Uterus (tissue), 2 donors: ENCODE results near the gene URB1.

Experiments used
- POLR2A ChIP-seq, 2 donors: fragments of 450-650 bp; IDR thresholded peaks; one replicate each; pipeline ENCODE4 v1.6.1; 2016; ENCODE audit warnings: antibody characterized with exemption in 2 of 2, mild to moderate bottlenecking in 1 of 2, moderate library complexity in 1 of 2
- TF ChIP-seq, protein P1 (sequence below), 4 experiments: fragments of 200-600 bp in 2 of 4; fragments of 450-650 bp in 2 of 4; sonication (generic) in 2 of 4; IDR thresholded peaks; one replicate each; pipeline ENCODE4 v1.5.1; 2016 to 2019; ENCODE audit warnings: antibody characterized with exemption in 4 of 4, mild to moderate bottlenecking in 2 of 4, moderate library complexity in 1 of 4

DNA sequence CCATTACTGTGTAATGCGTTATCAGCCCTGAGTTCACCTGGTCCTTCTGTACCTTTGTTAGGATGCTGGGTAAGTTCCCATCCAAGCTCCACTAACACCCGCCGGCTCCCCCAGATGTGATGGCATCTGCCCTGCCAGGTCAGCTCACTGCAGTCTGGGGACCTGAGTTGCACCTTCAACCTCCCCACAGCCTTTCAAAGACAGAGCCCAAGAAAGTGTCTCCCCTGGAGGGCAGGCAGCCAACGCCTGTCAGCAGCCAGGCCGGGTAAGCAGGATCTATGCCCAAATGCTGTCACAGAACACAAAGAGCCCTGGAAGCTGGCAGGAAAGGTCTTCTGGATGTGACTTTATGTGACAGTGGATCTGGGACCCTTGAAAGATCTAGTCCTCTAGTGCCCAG lies 80.5 kb downstream of the URB1 start:
- TF ChIP-seq, protein P1, sequence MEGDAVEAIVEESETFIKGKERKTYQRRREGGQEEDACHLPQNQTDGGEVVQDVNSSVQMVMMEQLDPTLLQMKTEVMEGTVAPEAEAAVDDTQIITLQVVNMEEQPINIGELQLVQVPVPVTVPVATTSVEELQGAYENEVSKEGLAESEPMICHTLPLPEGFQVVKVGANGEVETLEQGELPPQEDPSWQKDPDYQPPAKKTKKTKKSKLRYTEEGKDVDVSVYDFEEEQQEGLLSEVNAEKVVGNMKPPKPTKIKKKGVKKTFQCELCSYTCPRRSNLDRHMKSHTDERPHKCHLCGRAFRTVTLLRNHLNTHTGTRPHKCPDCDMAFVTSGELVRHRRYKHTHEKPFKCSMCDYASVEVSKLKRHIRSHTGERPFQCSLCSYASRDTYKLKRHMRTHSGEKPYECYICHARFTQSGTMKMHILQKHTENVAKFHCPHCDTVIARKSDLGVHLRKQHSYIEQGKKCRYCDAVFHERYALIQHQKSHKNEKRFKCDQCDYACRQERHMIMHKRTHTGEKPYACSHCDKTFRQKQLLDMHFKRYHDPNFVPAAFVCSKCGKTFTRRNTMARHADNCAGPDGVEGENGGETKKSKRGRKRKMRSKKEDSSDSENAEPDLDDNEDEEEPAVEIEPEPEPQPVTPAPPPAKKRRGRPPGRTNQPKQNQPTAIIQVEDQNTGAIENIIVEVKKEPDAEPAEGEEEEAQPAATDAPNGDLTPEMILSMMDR (IDR thresholded peaks at IDR 0.05): no peak
- no peak for TF ChIP-seq POLR2A (IDR thresholded peaks at IDR 0.05)
